Left ventricle myocardium inferior (tissue), 1 donor: ENCODE measurements around the gene C1orf87. TPM values are rescaled to one million over a fixed set of nuclear protein-coding genes. Genes with fewer than 3 reads are reported as not detected.

Experiments used
- DNase-seq: peaks from one replicate; pipeline ENCODE4 v3.0.0-alpha.2; 2020
- H3K27ac ChIP-seq: fragments of 200-600 bp; replicated peaks from 2 replicates; pipeline ENCODE4 v1.8.0; 2021
- H3K27me3 ChIP-seq: fragments of 200-600 bp; 2 replicates; pipeline ENCODE4 v1.8.0; 2021; ENCODE audit warnings: low read depth
- H3K36me3 ChIP-seq: fragments of 200-600 bp; 2 replicates; pipeline ENCODE4 v1.8.0; 2021
- H3K4me1 ChIP-seq: fragments of 200-600 bp; 2 replicates; pipeline ENCODE4 v1.8.0; 2021
- H3K4me3 ChIP-seq: fragments of 200-600 bp; 2 replicates; pipeline ENCODE4 v1.8.0; 2021; ENCODE audit warnings: mild to moderate bottlenecking, moderate library complexity
- H3K9me3 ChIP-seq: fragments of 200-600 bp; replicated peaks from 2 replicates; pipeline ENCODE4 v1.8.0; 2021
- CTCF ChIP-seq: fragments of 200-600 bp; IDR thresholded peaks from 2 replicates; pipeline ENCODE4 v1.8.0; 2021; ENCODE audit warnings: antibody characterized with exemption, mild to moderate bottlenecking, borderline replicate concordance
- intact Hi-C: fragments of 100-400 bp; cut with micrococcal nuclease; formaldehyde crosslinking; loops from one replicate; pipeline ENCODE4 v1.11.0; 2022
- total RNA-seq: library from RNA; stranded (reverse); fragmentation: NEBNext Ultra II Directional; extraction: Animal tissue kit (Norgen Biotek cat#: 25700); gene quantifications from one replicate; pipeline ENCODE4 v1.2.1, GENCODE V29; 2021
- donor health status: DM: no; HTN: yes; CAD: no; lungs with severe emphysema.

Gene C1orf87
- total RNA-seq, 1 donor from 2014 or later, result not detected

DNA sequence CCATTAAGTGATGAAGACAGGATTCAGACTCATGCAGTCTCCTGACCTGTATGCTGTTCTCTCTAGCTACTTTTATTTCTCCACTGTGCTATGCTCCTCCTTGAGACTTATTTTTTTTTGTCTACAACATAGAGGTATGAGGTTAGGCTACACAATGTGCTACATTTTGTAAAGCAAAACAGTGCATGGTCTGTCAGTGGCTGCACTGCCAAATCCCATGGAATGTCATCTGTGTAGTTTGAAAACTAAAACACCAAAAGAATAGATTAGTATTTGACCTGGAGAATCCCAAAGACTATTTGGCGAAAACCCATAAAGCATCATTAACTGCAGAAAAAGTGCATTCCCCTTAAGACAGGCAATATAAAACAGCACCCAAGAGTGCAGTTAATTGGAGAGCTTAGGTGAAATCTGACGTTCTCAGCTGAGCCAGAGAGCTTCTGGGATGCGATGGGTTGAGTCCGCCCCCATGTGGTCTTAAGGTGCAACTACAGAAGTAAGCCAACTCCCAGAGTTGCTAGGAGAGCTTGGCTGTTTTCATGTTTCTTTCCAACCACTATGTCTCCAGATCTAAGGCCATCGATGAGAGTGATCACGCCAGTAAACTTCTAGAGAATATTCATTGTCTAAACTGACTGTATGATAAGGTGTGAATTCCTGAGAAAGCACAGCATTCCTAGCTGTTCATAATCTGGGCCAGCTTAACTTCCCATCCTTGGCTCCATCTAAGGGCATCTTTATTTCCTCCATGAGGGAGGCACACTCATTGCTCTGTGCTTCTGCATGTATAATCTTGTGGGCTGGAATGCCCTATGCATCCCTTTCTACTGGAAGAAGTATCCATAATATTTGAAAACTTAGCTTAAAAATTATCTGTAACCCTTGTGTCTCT lies 126.3 kb downstream of the C1orf87 start:
- H3K9me3 ChIP-seq, result no peaks in the 10 kb centered on the region
- no peak overlapping the region for H3K4me3 ChIP-seq
- TF ChIP-seq CTCF, result peak; percentile 95
- H3K4me1 ChIP-seq, result peaks cover 11% of the 10 kb centered on the region
- H3K27me3 ChIP-seq, result no peaks in the 10 kb centered on the region
- H3K36me3 ChIP-seq, result no peaks in the 10 kb centered on the region
- H3K27ac ChIP-seq, result no peak overlapping the region
- DNase-seq, result no peak
- intact Hi-C loops, result loop anchor here (2.0 kb wide), 1 partner anchor 68 kb away; no protein-coding TSS in a partner anchor

- peaks cover 11% of the 10 kb centered on the region for H3K4me1 ChIP-seq
- intact Hi-C loops, result loop anchor here (2.0 kb wide), 1 partner anchor 67 kb away; no protein-coding TSS in a partner anchor
- no peak overlapping the region for H3K27ac ChIP-seq
- H3K27me3 ChIP-seq, result no peaks in the 10 kb centered on the region
- no peaks in the 10 kb centered on the region for H3K36me3 ChIP-seq
- H3K4me3 ChIP-seq, result no peak overlapping the region
- H3K9me3 ChIP-seq, result no peaks in the 10 kb centered on the region
- DNase-seq, result no peak
- no peak for TF ChIP-seq CTCF
Measured at GRCh38 chr1:59945790-59946189, 127.8 kb downstream of the C1orf87 start.

Other genes with a start within 250 kb of the C1orf87 start
- 91.7 TPM for gene CYP2J2, start 147.0 kb downstream of the C1orf87 start, total RNA-seq